Neutrophil (primary cell): Measurements from ENCODE around the gene ARHGAP22.

Source experiments
- H3K27ac ChIP-seq: fragments of 200-600 bp; sonication (generic); 2 replicates; pipeline ENCODE4 v1.5.1; 2016; ENCODE audit warnings: mild to moderate bottlenecking, moderate library complexity
- H3K27me3 ChIP-seq: fragments of 200-600 bp; sonication (generic); 2 replicates; pipeline ENCODE4 v1.6.0; 2016; ENCODE audit warnings: mild to moderate bottlenecking
- H3K36me3 ChIP-seq: fragments of 200-600 bp; sonication (generic); 2 replicates; pipeline ENCODE4 v1.5.1; 2017
- H3K4me1 ChIP-seq, 2 experiments: fragments of 200-600 bp in 1 of 2; sonication (generic) in 1 of 2; 1 replicate in 1 of 2; 2 replicates in 1 of 2; pipeline versions ENCODE4 v1.5.1 to v1.6.1; 2013 to 2016; ENCODE audit warnings: low read depth in 1 of 2, low read length in 1 of 2, mild to moderate bottlenecking in 1 of 2, moderate library complexity in 1 of 2; ENCODE audit not compliant: control insufficient read depth in 1 of 2, insufficient read depth in 1 of 2
- H3K4me3 ChIP-seq, 2 experiments: fragments of 200-600 bp in 1 of 2; sonication (generic) in 1 of 2; 1 replicate in 1 of 2; 2 replicates in 1 of 2; pipeline ENCODE4 v1.5.1; 2013 to 2016; ENCODE audit warnings: low read depth in 1 of 2, low read length in 1 of 2, mild to moderate bottlenecking in 1 of 2, moderate library complexity in 1 of 2
- H3K9me3 ChIP-seq: fragments of 200-600 bp; sonication (generic); 2 replicates; pipeline ENCODE4 v1.5.1; 2016
- CTCF ChIP-seq: fragments of 200-600 bp; sonication (generic); IDR thresholded peaks from 2 replicates; pipeline ENCODE4 v1.5.1; 2016; ENCODE audit warnings: antibody characterized with exemption

The ARHGAP22 gene

GRCh38 chr10:48516911-48517310, 88.0 kb downstream of the ARHGAP22 start:
- TF ChIP-seq CTCF: no peak

GRCh38 chr10:48514916-48515315, 90.0 kb downstream of the ARHGAP22 start:
- no peaks in the 10 kb centered on the region for H3K36me3 ChIP-seq
- H3K4me1 ChIP-seq: peaks cover 0 to 3% of the 10 kb centered on the region in 2 experiments
- TF ChIP-seq CTCF: no peak
- H3K9me3 ChIP-seq: no peaks in the 10 kb centered on the region
- H3K27ac ChIP-seq: no peak overlapping the region
- no peak overlapping the region for H3K4me3 ChIP-seq
- H3K27me3 ChIP-seq: no peaks in the 10 kb centered on the region

More at GRCh38 chr10:48516911-48517310, 88.0 kb downstream of the ARHGAP22 start:
- H3K27ac ChIP-seq: no peak overlapping the region
- peaks cover 0 to 3% of the 10 kb centered on the region in 2 experiments for H3K4me1 ChIP-seq
- no peaks in the 10 kb centered on the region for H3K36me3 ChIP-seq
- H3K9me3 ChIP-seq: no peaks in the 10 kb centered on the region
- H3K4me3 ChIP-seq: no peak overlapping the region
- H3K27me3 ChIP-seq: peaks cover 14% of the 10 kb centered on the region

- Histone ChIP-seq H3K27ac (no peak overlapping the region), H3K27me3 (no peaks in the 10 kb centered on the region), H3K9me3 (no peaks in the 10 kb centered on the region), H3K36me3 (no peaks in the 10 kb centered on the region), H3K4me3 (no peak overlapping the region), H3K4me1 (peaks cover 0 to under 1% of the 10 kb centered on the region in 2 experiments)
- no peak for TF ChIP-seq CTCF
Observed at GRCh38 chr10:48514255-48514654, 90.6 kb downstream of the ARHGAP22 start.

GRCh38 chr10:48512861-48513260, 92.0 kb downstream of the ARHGAP22 start:
- Histone ChIP-seq H3K4me3 (no peak overlapping the region), H3K36me3 (no peaks in the 10 kb centered on the region), H3K4me1 (no peaks in the 10 kb centered on the region), H3K27ac (no peak overlapping the region), H3K9me3 (no peaks in the 10 kb centered on the region), H3K27me3 (no peaks in the 10 kb centered on the region)
- TF ChIP-seq CTCF: no peak

- TF ChIP-seq CTCF: no peak
- no peaks in the 10 kb centered on the region for H3K4me1 ChIP-seq
- H3K27ac ChIP-seq: no peak overlapping the region
- no peaks in the 10 kb centered on the region for H3K27me3 ChIP-seq
- H3K36me3 ChIP-seq: no peaks in the 10 kb centered on the region
- no peak overlapping the region for H3K4me3 ChIP-seq
- no peaks in the 10 kb centered on the region for H3K9me3 ChIP-seq
Observed at GRCh38 chr10:48511875-48512231, 93.0 kb downstream of the ARHGAP22 start.
